ENCODE data around the gene DNASE1L2. TPM values are rescaled to one million over a fixed set of nuclear protein-coding genes. Genes with fewer than 3 reads are reported as not detected.

DNASE1L2 gene
- total RNA-seq, 1 donor from 2014 or later, result 1.0 TPM

DNA sequence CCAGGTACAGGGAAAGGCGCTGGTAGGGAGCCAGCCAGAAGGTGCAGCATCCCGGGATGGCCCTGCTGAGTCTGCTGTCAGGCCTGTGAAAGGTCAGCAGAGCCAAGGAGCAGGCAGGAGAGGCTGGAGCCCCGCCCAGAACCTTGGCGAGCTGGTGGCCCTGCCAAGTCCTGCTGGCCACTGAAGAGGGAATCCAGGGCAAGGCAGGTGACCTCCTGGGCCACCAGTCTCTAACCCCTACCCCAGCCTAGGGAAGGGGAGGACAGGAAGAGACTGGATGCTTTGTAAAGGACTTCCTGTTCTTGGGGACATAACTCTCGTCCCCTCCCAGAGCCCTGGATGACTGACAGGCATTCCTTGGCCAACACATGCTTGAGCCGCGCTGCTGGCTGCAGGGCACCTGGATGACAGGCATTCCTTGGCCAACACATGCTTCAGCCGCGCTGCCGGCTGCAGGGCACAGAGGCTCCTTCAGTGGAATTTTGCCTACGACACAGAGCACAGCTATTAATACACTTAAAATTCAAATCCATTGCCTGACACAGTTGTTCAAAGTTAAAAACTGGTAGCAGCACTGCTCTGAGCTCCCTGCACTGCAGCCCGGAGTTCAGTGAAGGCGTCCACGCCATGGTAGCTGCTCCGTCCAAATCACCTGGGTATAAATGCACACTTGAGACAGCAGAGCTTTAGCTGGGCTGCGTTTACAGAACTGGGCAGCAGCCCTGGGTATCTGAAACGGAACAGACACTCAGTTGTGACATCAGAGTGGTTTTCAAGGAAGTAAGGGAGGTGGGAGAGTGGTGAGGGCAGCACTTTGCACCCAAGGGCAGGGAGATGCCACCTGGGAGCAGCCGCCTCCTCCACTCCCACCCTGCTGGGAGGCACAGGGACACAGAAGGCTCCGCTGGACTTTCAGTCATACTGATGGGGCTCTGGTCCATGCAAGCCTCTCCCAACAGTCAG lies 23.6 kb upstream of the DNASE1L2 start:
- TF ChIP-seq, protein P1, sequence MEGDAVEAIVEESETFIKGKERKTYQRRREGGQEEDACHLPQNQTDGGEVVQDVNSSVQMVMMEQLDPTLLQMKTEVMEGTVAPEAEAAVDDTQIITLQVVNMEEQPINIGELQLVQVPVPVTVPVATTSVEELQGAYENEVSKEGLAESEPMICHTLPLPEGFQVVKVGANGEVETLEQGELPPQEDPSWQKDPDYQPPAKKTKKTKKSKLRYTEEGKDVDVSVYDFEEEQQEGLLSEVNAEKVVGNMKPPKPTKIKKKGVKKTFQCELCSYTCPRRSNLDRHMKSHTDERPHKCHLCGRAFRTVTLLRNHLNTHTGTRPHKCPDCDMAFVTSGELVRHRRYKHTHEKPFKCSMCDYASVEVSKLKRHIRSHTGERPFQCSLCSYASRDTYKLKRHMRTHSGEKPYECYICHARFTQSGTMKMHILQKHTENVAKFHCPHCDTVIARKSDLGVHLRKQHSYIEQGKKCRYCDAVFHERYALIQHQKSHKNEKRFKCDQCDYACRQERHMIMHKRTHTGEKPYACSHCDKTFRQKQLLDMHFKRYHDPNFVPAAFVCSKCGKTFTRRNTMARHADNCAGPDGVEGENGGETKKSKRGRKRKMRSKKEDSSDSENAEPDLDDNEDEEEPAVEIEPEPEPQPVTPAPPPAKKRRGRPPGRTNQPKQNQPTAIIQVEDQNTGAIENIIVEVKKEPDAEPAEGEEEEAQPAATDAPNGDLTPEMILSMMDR (IDR thresholded peaks at IDR 0.05; ENCODE audit: unreplicated experiment), result no peak
- Mint-ChIP-seq H3K4me3 (ENCODE audit: unreplicated experiment) (peak overlapping the region; percentile 87), H3K4me1 (ENCODE audit: unreplicated experiment) (peaks cover 22% of the 10 kb centered on the region), H3K36me3 (ENCODE audit: low read depth, unreplicated experiment) (peaks cover 2% of the 10 kb centered on the region), H3K9me3 (ENCODE audit: unreplicated experiment) (no peaks in the 10 kb centered on the region), H3K27me3 (ENCODE audit: unreplicated experiment) (peaks cover 11% of the 10 kb centered on the region), H3K27ac (ENCODE audit: unreplicated experiment) (peak overlapping the region; percentile 67)
- no peak for DNase-seq (ENCODE audit: low spot score)

DNA sequence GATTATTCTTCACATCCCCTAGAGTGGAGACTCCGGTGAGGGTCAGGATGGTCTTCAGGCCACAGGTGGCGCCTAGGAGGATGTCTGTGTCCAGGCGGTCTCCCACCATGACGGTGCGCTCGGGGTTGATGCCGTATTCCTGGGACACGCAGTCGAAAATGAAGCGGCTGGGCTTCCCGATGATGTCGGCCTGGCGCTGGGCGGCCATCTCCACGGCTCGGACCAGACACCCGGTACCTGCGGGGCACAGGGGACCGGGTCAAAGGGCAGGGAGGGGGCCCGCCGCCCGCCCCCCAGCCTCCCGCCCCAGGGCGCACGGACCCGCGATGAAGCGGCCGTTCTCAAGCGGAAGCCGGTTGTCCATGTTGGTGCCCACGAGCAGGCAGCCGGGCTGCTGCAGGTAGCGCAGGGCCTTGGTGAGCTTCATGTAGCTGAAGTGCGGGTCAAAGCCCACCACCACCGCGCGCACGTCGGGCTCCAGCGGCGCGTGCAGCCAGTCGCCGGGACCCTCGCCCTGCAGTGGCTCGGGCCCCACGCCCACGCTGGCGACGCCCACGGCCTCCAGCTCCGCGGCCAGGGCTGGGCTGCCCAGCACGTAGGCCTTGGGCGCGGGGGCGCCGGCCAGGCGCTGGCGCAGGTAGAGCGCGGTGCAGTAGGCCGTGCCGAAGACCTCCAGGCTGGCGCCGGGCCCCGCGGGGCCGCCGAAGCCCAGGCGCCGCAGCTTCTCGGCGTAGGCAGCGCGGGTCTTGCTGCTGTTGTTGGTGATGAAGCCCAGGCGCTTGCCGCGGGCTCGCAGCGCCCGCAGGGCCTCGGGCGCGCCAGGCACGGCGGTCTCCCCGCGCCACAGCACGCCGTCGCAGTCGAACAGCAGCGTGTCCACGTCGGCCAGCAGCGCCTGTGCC lies 22.2 kb upstream of the DNASE1L2 start:
- peaks cover 25% of the 10 kb centered on the region for H3K4me1 Mint-ChIP-seq (ENCODE audit: unreplicated experiment)
- TF ChIP-seq, protein P1 (IDR thresholded peaks at IDR 0.05; ENCODE audit: unreplicated experiment), result no peak
- H3K27ac Mint-ChIP-seq (ENCODE audit: unreplicated experiment), result peak overlapping the region; percentile 75
- peak overlapping the region; percentile 87 for H3K4me3 Mint-ChIP-seq (ENCODE audit: unreplicated experiment)
- H3K27me3 Mint-ChIP-seq (ENCODE audit: unreplicated experiment), result peaks cover 10% of the 10 kb centered on the region
- no peaks in the 10 kb centered on the region for H3K36me3 Mint-ChIP-seq (ENCODE audit: low read depth, unreplicated experiment)
- H3K9me3 Mint-ChIP-seq (ENCODE audit: unreplicated experiment), result no peaks in the 10 kb centered on the region
- no peak for DNase-seq (ENCODE audit: low spot score)

DNA sequence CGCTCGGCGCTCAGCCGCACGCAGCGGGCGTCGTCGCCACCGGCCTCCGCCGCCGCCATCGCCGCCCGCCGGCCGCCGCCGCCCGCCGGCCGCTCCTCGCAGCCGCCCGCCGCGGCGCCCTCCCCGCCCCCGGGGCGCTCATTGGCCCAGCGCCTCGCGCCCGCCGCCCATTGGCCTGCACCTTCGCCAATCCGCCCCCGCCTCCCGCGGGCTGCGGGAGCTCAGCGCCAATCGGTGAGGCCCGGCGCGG lies 21.6 kb upstream of the DNASE1L2 start, which contains the start of gene PGP:
Gene PGP, minus strand, starts transcription at position 122 of the 250 bp plus-strand sequence. Its CDS starts 63 bp downstream, at position 59.
- Mint-ChIP-seq H3K36me3 (ENCODE audit: low read depth, unreplicated experiment) (no peaks in the 10 kb centered on the region), H3K4me1 (ENCODE audit: unreplicated experiment) (peaks cover 25% of the 10 kb centered on the region)

DNA sequence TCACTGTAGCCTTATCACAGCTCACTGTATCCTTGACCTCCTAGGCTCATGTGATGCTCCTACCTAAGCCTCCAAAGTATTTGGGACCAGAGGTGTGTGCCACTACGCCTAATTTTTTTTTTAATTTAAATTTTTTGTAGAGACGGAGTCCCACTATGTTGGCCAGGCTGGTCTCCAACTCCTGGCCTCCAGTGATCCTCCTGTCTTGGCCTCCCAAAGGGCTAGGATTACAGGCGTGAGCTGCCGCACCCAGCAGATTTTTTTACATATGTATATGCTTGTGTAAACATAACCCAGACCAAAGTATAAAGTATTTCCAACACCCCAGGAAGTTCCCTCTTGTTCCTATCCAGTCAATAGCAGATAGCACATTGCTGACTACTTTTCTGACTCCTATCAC lies 19.9 kb upstream of the DNASE1L2 start:
- TF ChIP-seq, protein P1 (IDR thresholded peaks at IDR 0.05; ENCODE audit: unreplicated experiment), result no peak
- Mint-ChIP-seq H3K27ac (ENCODE audit: unreplicated experiment) (peak overlapping the region; percentile 36), H3K4me3 (ENCODE audit: unreplicated experiment) (peak overlapping the region; percentile 42), H3K36me3 (ENCODE audit: low read depth, unreplicated experiment) (no peaks in the 10 kb centered on the region), H3K4me1 (ENCODE audit: unreplicated experiment) (peaks cover 25% of the 10 kb centered on the region), H3K9me3 (ENCODE audit: unreplicated experiment) (no peaks in the 10 kb centered on the region), H3K27me3 (ENCODE audit: unreplicated experiment) (peaks cover 10% of the 10 kb centered on the region)
- DNase-seq (ENCODE audit: low spot score), result no peak

More for the DNA sequence above, 21.6 kb upstream of the DNASE1L2 start, which contains the start of gene PGP:
- TF ChIP-seq, protein P1 (IDR thresholded peaks at IDR 0.05; ENCODE audit: unreplicated experiment), result no peak
- Mint-ChIP-seq H3K4me3 (ENCODE audit: unreplicated experiment) (peak within 1 kb of the TSS; percentile 93), H3K27me3 (ENCODE audit: unreplicated experiment) (peaks cover 10% of the 10 kb centered on the region), H3K27ac (ENCODE audit: unreplicated experiment) (peak within 1 kb of the TSS; percentile 91), H3K9me3 (ENCODE audit: unreplicated experiment) (no peaks in the 10 kb centered on the region)
- no peak for DNase-seq (ENCODE audit: low spot score)

All from endothelial cell (in vitro differentiated cells).